GM21737 (cell line): ENCODE data around the gene CMSS1.
"Not testable (repeated sequence)": the region's sequence is repeated elsewhere in the genome, so short reads cannot be mapped to it uniquely, and the experiment has no call there.

Experiments
- ATAC-seq: cut with Tn5 transposase; IDR thresholded peaks from one replicate; pipeline ENCODE4 v1.9.1; 2021; ENCODE audit warnings: mild to moderate bottlenecking, moderate library complexity; ENCODE audit not compliant: unreplicated experiment

CMSS1 gene

DNA sequence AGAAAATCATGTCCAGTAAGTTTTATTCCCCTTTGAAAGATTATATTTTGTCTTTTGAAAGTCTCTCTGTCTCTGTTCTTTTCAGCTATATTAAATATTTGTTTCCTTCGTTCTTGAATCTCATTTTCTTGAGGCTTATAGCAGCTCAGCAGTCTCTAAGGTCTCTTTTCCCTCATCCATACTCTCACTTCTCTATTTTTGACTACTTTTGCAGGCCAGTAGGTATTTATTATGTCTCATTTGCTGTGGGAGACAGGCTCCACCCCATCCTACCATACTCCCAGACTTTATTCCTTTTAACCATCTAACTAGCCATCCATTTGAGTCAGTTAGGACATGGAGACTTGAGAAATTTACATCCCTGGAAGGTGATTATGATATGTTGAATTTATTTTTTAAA, 225.6 kb downstream of the CMSS1 start:
- no peak for ATAC-seq

DNA sequence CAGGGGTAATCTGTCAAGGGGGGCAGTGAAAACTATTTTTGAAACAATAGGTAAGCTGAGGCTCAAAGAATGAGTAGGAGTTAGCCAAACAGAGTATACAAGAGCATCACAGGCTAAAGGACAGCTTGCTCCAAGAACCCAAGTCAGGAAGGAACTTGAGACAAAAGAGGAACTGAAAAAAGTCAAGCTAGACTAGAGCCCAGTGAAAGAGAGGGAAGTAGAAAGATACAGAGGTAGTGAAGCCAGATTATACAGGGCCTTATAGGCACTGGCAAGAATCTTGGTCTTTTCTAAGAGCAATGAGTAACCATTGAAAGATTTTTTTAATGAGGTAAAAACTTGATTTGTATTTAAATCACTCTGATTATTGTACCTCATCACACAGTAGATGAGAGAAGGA, 226.7 kb downstream of the CMSS1 start:
- ATAC-seq: peak; percentile 69

GRCh38 chr3:100045696-100046095, 228.0 kb downstream of the CMSS1 start:
- ATAC-seq: no peak

- no peak for ATAC-seq
These were observed 229.3 kb downstream of the CMSS1 start for GRCh38 chr3:100046986-100047385.

DNA sequence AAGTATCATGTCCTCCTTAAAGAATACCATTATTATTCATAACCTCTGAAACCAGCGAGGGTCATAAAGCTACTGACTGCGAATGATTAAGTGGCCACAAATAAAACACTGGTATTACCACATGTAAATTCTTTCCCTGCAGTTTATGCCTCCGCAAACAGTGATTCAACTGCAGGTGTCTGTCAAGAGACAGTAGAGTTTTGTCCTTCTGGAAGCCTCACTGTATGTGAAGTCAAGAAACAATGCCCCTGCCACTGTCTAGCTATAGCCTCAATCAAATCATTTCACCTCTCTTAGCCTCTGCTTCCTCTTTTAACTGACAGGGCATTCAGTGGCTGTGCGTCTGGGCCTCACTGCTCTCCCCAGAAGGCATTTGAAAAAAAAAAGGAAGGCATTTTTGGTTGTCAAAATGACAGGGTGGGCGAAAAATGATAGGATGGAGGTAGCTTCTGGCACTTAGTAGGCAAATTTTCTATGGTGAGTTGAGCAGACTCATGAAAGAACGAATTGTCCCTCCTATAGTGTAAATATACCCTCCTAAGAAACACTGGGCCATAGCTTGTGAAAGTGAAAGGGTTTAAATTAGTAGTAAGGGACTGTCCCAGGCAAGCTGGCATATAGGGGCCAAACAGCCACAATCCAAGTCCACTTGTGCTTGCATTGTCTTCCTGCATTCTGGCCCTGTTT, 229.9 kb downstream of the CMSS1 start:
- peak; percentile 76 for ATAC-seq

GRCh38 chr3:100048248-100048647, 230.6 kb downstream of the CMSS1 start:
- no peak for ATAC-seq

DNA sequence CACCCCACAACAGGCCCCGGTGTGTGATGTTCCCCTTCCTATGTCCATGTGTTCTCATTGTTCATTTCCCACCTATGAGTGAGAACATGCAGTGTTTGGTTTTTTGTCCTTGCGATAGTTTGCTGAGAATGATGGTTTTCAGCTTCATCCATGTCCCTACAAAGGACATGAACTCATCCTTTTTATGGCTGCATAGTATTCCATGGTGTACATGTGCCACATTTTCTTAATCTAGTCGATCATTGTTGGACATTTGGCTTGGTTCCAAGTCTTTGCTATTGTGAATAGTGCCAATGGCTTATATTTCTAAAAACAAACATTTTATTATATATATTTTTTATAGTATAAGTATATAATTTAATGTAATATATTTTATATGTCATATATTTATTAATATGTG, 233.9 kb downstream of the CMSS1 start:
- not testable (repeated sequence) for ATAC-seq

- ATAC-seq: no peak
These were observed 236.4 kb downstream of the CMSS1 start for GRCh38 chr3:100053951-100054620.

DNA sequence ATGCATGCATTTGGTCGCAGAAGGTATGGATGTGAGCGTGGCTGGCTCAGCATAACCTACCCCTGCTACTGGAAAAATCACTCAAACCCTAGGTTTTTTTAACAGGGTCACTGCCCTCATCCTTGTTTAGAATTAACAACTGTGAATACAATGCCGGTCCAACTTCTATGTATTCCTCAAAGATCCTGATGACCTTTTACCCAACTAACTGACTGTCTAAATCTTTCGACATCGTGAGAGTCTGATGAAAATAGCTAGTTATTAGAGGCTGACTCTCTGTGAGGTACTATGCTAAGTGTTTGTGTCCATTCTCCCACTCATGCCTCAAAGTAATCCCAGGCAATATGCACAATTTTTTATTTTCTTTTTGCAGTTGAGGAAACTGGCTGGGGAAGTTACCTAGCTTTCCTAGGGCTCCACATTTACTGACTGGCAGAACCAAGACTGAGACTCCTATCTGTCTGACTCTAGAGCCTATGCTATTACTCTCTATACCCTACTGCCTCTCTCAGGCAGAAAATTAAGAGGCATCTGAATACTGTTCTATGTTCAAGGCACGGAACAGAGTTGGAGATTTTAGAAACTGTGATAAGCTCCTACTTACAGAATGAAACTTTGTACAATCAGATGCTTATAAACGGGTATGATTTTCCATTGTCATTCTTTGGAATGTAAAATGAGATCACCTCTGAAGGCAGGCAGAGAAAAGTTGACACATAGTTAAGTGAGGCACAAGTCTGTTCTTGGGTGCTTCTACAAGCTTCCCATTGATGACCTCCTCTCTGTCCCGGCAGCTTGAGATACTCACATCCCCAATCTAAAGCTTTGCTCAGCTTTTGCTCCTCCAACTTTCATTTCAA, 240.3 kb downstream of the CMSS1 start:
- ATAC-seq: no peak

- ATAC-seq: no peak
These were observed 241.8 kb downstream of the CMSS1 start for GRCh38 chr3:100059472-100059871.

DNA sequence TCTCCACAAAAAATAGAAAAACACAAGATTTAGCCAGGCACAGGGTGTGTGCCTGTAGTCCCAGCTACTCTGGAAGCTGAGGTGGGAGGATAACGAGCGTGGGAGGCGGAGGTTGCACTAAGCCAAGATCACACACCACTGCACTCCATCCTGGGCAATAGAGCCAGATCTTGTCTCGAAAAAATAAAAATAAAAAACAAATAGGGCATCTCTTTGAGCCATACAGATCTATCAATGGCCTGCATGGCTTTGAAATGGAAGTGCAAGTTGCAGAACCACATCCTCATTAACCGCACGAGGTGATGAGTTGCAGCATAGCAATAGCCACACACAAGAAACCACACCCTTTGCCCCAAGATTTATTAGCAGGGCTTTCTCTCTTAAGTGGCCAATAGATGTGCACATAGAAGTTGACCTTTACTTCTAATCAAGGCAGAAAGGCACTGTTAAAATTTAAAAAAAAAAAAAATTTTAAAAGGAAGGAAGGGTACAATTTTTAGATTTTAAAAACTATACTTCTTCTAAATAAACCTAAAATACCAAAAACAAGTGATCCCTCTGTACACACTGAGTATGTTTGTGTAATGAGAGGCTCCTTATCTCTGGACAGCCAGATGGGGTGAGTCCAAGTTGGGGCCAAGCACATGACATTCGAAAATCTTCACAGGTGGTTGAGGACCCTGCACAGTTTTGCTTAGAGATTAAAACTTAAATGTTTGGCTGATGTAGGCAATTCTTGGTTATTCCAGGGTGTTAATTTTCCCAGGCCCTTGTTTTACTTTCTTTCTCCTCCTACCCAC, 243.2 kb downstream of the CMSS1 start:
- no peak for ATAC-seq

GRCh38 chr3:100062665-100063064, 245.0 kb downstream of the CMSS1 start:
- ATAC-seq: no peak

DNA sequence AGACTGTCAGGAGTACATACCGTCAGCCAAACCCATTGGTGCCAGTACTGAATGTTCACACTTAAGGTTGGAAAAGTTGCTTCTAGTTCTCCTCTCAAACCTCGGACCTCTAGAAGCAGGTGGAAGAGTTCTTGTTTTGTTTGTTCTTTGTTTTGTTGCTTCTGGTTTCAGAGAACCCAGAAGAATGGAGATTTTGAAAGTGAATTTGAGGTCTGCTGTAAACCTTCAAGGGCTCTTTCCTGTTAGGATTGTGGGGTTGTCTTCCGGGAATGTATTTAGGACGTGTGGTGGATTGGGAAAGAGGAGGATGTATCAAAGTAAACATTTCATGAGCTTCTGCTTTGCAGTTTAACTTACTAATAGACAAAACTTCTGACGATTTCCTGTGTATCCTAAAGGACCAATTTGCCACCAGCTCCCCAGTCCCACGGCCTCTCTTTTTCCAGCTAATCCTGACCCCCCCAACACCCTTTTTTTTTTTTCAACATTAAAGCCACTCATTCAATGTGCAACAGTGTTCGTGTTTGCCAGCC, 246.3 kb downstream of the CMSS1 start:
- ATAC-seq: no peak

DNA sequence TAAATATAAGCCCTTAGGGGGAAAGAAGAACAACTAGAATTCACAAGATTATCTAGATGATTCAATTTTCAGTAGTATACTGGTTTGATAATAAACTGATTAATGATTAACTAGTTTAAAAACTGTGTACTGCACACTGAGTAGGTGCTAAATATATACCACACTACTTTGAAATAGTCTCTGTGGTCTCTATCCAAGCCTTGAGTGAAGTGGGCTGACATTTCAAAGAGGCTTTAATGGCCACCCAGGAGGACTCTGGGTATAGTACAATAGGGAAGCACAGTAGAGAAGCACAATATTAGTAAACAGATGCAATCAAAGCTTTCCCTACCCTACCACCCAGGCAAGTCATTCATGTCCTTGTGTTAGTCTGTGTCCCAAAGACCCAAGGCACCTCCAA, 249.9 kb downstream of the CMSS1 start:
- ATAC-seq: no peak

- ATAC-seq: no peak
These were observed 251.2 kb downstream of the CMSS1 start for GRCh38 chr3:100068826-100069225.

DNA sequence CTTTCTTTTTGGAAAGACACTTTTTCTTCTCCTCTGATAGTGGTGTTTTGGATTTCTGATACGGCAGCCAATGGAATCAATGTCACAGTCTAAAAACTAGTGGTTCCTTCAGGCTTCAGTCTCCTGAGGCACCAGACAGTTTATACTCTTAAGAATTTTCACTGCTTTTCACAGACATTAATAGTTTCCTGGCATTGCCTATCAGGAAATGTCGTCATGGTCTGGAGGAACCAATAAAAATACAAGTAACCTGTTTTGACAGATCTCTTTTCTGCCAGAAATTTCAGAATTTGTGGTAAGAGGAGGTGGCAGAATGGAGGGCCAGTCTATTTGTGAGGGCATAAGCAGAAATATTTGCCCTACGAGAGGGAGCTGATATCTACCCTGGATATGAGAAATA, 251.8 kb downstream of the CMSS1 start:
- ATAC-seq: no peak

- ATAC-seq: no peak
These were observed 254.8 kb downstream of the CMSS1 start for GRCh38 chr3:100072326-100073048.

GRCh38 chr3:100073049-100073713, 255.5 kb downstream of the CMSS1 start:
- ATAC-seq: no peak

DNA sequence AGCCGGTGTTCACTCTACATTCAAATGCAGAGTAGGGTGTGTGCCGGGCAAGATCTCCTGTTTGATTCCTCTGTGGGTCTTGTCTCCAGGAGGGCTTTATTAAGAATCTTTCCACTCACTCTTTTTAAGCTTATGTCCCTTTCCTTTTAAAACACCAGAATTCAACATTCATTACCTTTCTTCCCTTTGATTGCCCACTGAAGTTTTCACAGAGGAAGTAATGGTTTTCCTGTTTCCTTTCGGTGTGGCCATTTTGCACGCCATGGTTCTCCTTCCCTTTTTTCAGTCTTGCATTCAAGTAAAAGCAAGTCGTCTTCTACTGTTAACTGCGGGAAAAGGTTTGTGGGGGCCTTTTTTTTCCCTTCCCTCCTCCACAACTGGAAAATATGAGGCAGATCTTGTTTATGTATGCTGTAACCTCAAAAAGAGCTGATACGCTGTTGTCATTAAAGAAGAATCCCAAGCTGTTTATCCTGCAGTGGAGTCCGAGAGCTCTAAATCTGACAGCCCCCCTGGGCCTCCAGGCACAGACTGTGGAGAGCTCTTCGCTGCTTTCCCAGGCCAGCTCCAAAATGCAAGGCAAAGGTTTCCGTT, 256.1 kb downstream of the CMSS1 start:
- no peak for ATAC-seq
